Lower leg skin (tissue), 4 donors: ENCODE results near the gene ADARB2. TPM values are rescaled to one million over a fixed set of nuclear protein-coding genes. Genes with fewer than 3 reads are reported as not detected.

ENCODE experiments used
- DNase-seq, 2 donors: peaks; one replicate each; pipeline ENCODE4 v3.0.0-alpha.2; 2019; ENCODE audit warnings: low spot score in 2 of 2
- H3K4me3 ChIP-seq: fragments of 200-600 bp; sonication (generic); 2 replicates; pipeline ENCODE4 v1.5.1; 2017; ENCODE audit warnings: mild to moderate bottlenecking, low read depth; ENCODE audit not compliant: poor library complexity, severe bottlenecking
- CTCF ChIP-seq, 3 donors: fragments of 450-650 bp; IDR thresholded peaks; one replicate each; pipeline ENCODE4 v1.5.1; 2016; ENCODE audit warnings: antibody characterized with exemption in 3 of 3, mild to moderate bottlenecking in 3 of 3, moderate library complexity in 2 of 3
- POLR2A ChIP-seq, 2 donors: fragments of 450-650 bp; IDR thresholded peaks; one replicate each; pipeline ENCODE4 v1.6.1; 2016 to 2017; ENCODE audit warnings: antibody characterized with exemption in 2 of 2, mild to moderate bottlenecking in 1 of 2, moderate library complexity in 1 of 2
- WGBS, 2 donors: methylation state at CpG; one replicate each; pipeline ENCODE4 v1.1.5; 2018; 5-methylcytosine and 5-hydroxymethylcytosine counted together
- intact Hi-C: fragments of 100-400 bp; cut with DNase I; formaldehyde crosslinking; loops from one replicate; pipeline ENCODE4 v1.15.0; 2023; ENCODE audit warnings: low total_unique reads
- total RNA-seq, 4 donors: library from RNA; depleted of rRNA; stranded (reverse); fragments of >200 nt; gene quantifications; one replicate each; pipeline ENCODE4 v1.1.0, GENCODE V29; 2016

The ADARB2 gene
- total RNA-seq, 4 donors from 2014 or later, result 0.72 to 3.6 (median 1.8) TPM

GRCh38 chr10:1247598-1248261, 489.6 kb downstream of the ADARB2 start:
- peak in 1 of 2 donors; percentile 64 for DNase-seq
- intact Hi-C loops, result no loop called here
- H3K4me3 ChIP-seq, result no peak overlapping the region
- TF ChIP-seq POLR2A (IDR thresholded peaks at IDR 0.05) (no peak), CTCF (IDR thresholded peaks at IDR 0.05) (no peak)
- WGBS, 2 donors, result 70 to 82% methylated on average over 17 of the region's 17 CpGs

DNA sequence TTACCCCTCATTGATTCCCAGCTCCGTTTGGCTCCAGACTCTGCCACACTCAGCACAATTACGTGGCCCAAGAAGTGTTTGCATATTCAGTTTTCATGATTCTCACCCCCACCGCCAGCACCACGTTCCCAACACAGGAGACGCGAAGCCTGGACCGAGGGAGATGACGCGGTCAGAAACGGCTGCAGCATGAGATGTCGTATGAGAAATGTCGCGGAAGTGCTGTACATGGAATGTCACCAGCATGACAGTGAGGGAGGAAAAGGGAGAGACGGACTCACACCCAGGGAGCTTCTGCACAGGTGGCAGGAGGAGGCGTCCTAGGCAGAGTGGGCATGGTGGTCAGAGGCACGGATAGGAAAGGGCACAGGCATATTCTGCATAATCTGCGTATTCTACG, 492.8 kb downstream of the ADARB2 start:
- H3K4me3 ChIP-seq, result no peak overlapping the region
- intact Hi-C loops, result no loop called here
- WGBS, 2 donors, result 92 to 96% methylated on average over 18 of the region's 18 CpGs
- DNase-seq, result no peak
- TF ChIP-seq POLR2A (IDR thresholded peaks at IDR 0.05), result no peak
- TF ChIP-seq CTCF (IDR thresholded peaks at IDR 0.05), result no peak

GRCh38 chr10:1243486-1244234, 493.7 kb downstream of the ADARB2 start:
- WGBS, 2 donors, result 68 to 78% methylated on average over 21 to 22 of the region's 22 CpGs
- no peak overlapping the region for H3K4me3 ChIP-seq
- TF ChIP-seq CTCF (IDR thresholded peaks at IDR 0.05), result no peak
- TF ChIP-seq POLR2A (IDR thresholded peaks at IDR 0.05), result no peak
- DNase-seq, result no peak
- intact Hi-C loops, result no loop called here

DNA sequence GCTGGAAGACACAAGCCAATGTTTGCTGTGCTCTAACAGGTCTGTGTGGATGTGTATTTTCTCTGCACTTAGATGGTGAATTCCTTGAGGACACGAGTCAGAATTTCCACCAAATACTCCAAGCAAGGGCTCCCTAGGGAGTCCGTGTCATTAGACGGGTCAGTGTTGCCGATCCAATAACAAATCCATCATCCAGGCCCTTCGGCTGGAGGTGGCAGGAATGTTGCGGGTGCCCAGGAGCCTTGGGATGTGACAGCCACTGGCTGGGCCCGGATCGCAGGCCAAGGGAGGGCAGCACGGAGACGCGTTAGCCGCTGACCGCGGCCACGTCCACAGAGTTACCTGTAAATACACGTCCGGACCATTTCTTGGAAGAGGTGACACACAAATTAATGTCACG, 494.4 kb downstream of the ADARB2 start:
- 81 to 89% methylated on average over 18 of the region's 18 CpGs for WGBS, 2 donors
- intact Hi-C loops, result no loop called here
- no peak overlapping the region for H3K4me3 ChIP-seq
- no peak for DNase-seq
- TF ChIP-seq POLR2A (IDR thresholded peaks at IDR 0.05) (no peak), CTCF (IDR thresholded peaks at IDR 0.05) (no peak)

DNA sequence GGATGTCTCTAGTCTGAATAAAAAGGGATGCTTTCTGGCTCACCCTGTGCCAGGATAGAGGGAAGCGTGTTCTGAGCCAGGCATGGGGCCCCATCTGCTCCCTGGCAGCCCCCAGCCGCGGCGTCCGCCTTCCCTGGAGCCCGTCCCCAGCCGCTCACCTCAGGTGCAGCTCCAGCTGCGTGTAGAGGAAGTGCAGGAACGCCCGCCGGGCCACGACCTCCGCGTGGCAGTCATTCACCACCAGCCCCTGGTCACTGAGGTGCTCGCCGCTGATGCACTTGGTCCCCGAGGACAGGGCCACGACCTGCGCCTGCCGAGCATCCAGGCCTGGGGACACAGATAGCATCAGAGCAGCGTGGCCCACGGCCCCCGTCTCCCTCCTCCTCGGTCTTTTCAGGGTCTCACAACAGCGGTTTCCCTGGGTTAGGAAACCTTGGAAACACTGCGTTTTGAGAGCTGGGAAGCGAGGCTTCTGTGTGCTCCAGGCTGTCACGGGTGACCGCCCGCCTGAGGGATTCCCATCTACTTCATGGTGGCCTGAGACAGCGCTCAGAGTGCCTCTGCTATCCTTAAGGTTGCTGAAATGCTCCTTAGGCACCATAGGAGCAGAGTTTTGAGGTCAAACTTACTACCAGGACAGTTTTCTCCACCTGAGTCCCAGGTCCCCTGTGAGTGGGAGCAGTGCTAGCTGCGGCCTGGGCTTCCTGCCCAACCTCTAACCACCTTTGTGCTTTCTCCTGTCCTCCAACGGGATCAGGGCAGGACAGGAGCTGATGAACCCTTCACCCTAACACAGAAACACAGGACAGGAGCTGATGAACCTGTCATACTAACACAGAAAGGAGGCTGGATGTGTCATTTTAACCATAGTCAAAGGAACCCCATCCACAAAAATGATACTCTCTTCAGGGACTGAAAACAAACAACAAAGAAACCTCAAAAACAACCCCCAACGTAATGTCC, 495.1 kb downstream of the ADARB2 start:
- H3K4me3 ChIP-seq, result no peak overlapping the region
- no peak for TF ChIP-seq POLR2A (IDR thresholded peaks at IDR 0.05)
- TF ChIP-seq CTCF (IDR thresholded peaks at IDR 0.05), result no peak
- intact Hi-C loops, result no loop called here
- no peak for DNase-seq
- whole genome bisulfite sequencing, 2 donors, result 87% methylated on average over 34 of the region's 34 CpGs
